Endothelial cell of umbilical vein (primary cell): ENCODE data around the gene EHD3. TPM values are rescaled to one million over a fixed set of nuclear protein-coding genes. Genes with fewer than 3 reads are reported as not detected.

Source experiments
- BruUV-seq: library from RNA; stranded (reverse); fragments of 400-500 nt; replicated peaks from 2 replicates; lab custom pipeline; 2021; lab: Mats Ljungman, UMichigan
- CTCF ChIA-PET: fragments of 300-600, 350-600 bp; sonication (Branson Sonifier 250); formaldehyde crosslinking; loops from one replicate; lab custom pipeline; 2021; ENCODE audit warnings: antibody characterized with exemption, inconsistent platforms; lab: Charles Lee
- POLR2A ChIA-PET: fragments of 300-600, 350-600 bp; sonication (Branson Sonifier 250); formaldehyde crosslinking; loops from one replicate; lab custom pipeline; 2021; ENCODE audit warnings: antibody characterized with exemption, inconsistent platforms; lab: Charles Lee
- DNase-seq: peaks from one replicate; pipeline ENCODE4 v3.0.0-alpha.2; 2011; ENCODE audit warnings: low read depth, low spot score
- FAIRE-seq: peaks from 2 replicates; lab custom pipeline; 2011; peaks lifted over from hg19 to GRCh38; lab: Jason Lieb, UNC
- H2AFZ ChIP-seq: 2 replicates; pipeline ENCODE4 v1.6.0; 2012; ENCODE audit warnings: low read depth, low read length, control low read depth, inconsistent platforms
- H3K27ac ChIP-seq: 2 replicates; pipeline ENCODE4 v1.5.1; 2011; ENCODE audit warnings: low read depth, mild to moderate bottlenecking, control low read depth, low read length, moderate library complexity; ENCODE audit not compliant: insufficient read depth
- H3K27me3 ChIP-seq, 2 experiments: 2 replicates each; pipeline versions ENCODE4 v1.6.0 to v1.6.1; 2011; ENCODE audit warnings: low read length in 2 of 2, mixed read lengths in 1 of 2; ENCODE audit not compliant: control insufficient read depth in 2 of 2, insufficient read depth in 2 of 2
- H3K36me3 ChIP-seq, 2 experiments: 2 replicates in 1 of 2; 3 replicates in 1 of 2; pipeline ENCODE4 v1.5.1; 2011; ENCODE audit warnings: low read length in 2 of 2, mild to moderate bottlenecking in 1 of 2, moderate library complexity in 1 of 2; ENCODE audit not compliant: control insufficient read depth in 2 of 2, insufficient read depth in 2 of 2; ENCODE audit errors: extremely low read depth in 1 of 2
- H3K4me1 ChIP-seq: 3 replicates; pipeline ENCODE4 v1.5.1; 2011; ENCODE audit warnings: mild to moderate bottlenecking, low read length; ENCODE audit not compliant: control insufficient read depth, insufficient read depth; ENCODE audit errors: extremely low read depth
- H3K4me2 ChIP-seq: 2 replicates; pipeline ENCODE4 v1.6.1; 2011; ENCODE audit warnings: low read length, control low read depth, mixed read lengths; ENCODE audit not compliant: insufficient read depth
- H3K4me3 ChIP-seq, 3 experiments: fragments of 200-600 bp in 1 of 3; sonication (generic), shearing (Covaris generic) in 1 of 3; replicated peaks in 1 of 3; 2 replicates each; pipeline ENCODE4 v1.5.1; 2011 to 2016; ENCODE audit warnings: control low read depth in 3 of 3, low read length in 3 of 3, mild to moderate bottlenecking in 2 of 3, inconsistent platforms in 1 of 3, low read depth in 1 of 3, moderate library complexity in 1 of 3; ENCODE audit not compliant: insufficient read depth in 1 of 3
- H3K79me2 ChIP-seq: 2 replicates; pipeline ENCODE4 v1.6.0; 2012; ENCODE audit warnings: low read length, inconsistent platforms; ENCODE audit not compliant: control insufficient read depth, insufficient read depth
- H3K9ac ChIP-seq: replicated peaks from 2 replicates; pipeline ENCODE3; 2011; ENCODE audit warnings: low read length, control low read depth; ENCODE audit not compliant: insufficient read depth; ENCODE audit errors: extremely low read depth
- H3K9me1 ChIP-seq: replicated peaks from 3 replicates; pipeline ENCODE4 v1.6.0; 2011; ENCODE audit warnings: mild to moderate bottlenecking, low read length; ENCODE audit not compliant: control insufficient read depth, insufficient read depth; ENCODE audit errors: extremely low read depth
- H3K9me3 ChIP-seq: replicated peaks from 2 replicates; pipeline ENCODE4 v1.5.1; 2012; ENCODE audit warnings: low read length, inconsistent platforms; ENCODE audit not compliant: control insufficient read depth, insufficient read depth
- H4K20me1 ChIP-seq: replicated peaks from 2 replicates; pipeline ENCODE3; 2011; ENCODE audit warnings: mild to moderate bottlenecking, low read length; ENCODE audit not compliant: control insufficient read depth, insufficient read depth; ENCODE audit errors: extremely low read depth
- EZH2 ChIP-seq: IDR thresholded peaks from 2 replicates; pipeline ENCODE4 v1.6.1; 2012; ENCODE audit warnings: borderline replicate concordance, low read depth, mild to moderate bottlenecking, moderate library complexity, low read length, inconsistent platforms; ENCODE audit not compliant: severe bottlenecking
- FOS ChIP-seq: IDR thresholded peaks from 2 replicates; pipeline ENCODE4 v1.6.1; 2011; ENCODE audit warnings: mild to moderate bottlenecking, low read length, moderate library complexity, borderline replicate concordance; ENCODE audit not compliant: insufficient read depth
- GATA2 ChIP-seq: IDR thresholded peaks from 2 replicates; pipeline ENCODE4 v1.7.0; 2011; ENCODE audit warnings: low read depth, mild to moderate bottlenecking, moderate library complexity, mixed read lengths, low read length; ENCODE audit not compliant: insufficient read length, insufficient read depth
- JUN ChIP-seq: IDR thresholded peaks from 2 replicates; pipeline ENCODE4 v1.6.1; 2011; ENCODE audit warnings: borderline replicate concordance, low read depth; ENCODE audit not compliant: insufficient read length, insufficient read depth
- MAX ChIP-seq: IDR thresholded peaks from 2 replicates; pipeline ENCODE4 v1.6.1; 2011; ENCODE audit not compliant: insufficient read depth, insufficient read length
- MYC ChIP-seq: IDR thresholded peaks from one replicate; pipeline ENCODE4 v1.6.1; 2011; ENCODE audit warnings: mild to moderate bottlenecking, low read depth, low read length
- POLR2A ChIP-seq: IDR thresholded peaks from 2 replicates; pipeline ENCODE4 v1.6.1; 2012; ENCODE audit warnings: low read depth, mild to moderate bottlenecking, control low read depth, low read length
- POLR2AphosphoS5 ChIP-seq: IDR thresholded peaks from 2 replicates; pipeline ENCODE4 v1.6.1; 2012; ENCODE audit warnings: low read depth, mild to moderate bottlenecking, control low read depth, low read length, moderate library complexity; ENCODE audit not compliant: insufficient read depth
- dilution Hi-C: fragments of 300-500 bp; cut with MboI; formaldehyde crosslinking; loops from one replicate; pipeline ENCODE4 v1.15.0; 2019; ENCODE audit warnings: low sequenced_read_pairs; ENCODE audit not compliant: extremely low pct_ligation_motif_present
- intact Hi-C: fragments of 100-400 bp; cut with micrococcal nuclease; formaldehyde crosslinking; loops from one replicate; pipeline ENCODE4 v1.10.0; 2022
- polyA plus RNA-seq, 4 experiments: library from polyadenylated mRNA; depleted of rRNA in 3 of 4; stranded (reverse) in 3 of 4; unstranded in 1 of 4; fragments of >200 nt; gene quantifications; 2 replicates each; pipeline versions ENCODE4 v1.2.1 to v1.2.3, GENCODE V29; 2011 to 2012; ENCODE audit warnings: missing spikeins in 1 of 4
- total RNA-seq: library from RNA; stranded (reverse); gene quantifications from 2 replicates; pipeline ENCODE4 v1.2.3, GENCODE V29; 2021
- TF ChIP-seq, protein P1 (sequence below), 2 donors: IDR thresholded peaks; 1 replicate in 1 of 2; 2 replicates in 1 of 2; pipeline ENCODE4 v1.5.1; 2011; ENCODE audit warnings: low read length in 2 of 2, mild to moderate bottlenecking in 2 of 2, moderate library complexity in 2 of 2, control low read depth in 1 of 2, inconsistent platforms in 1 of 2, low read depth in 1 of 2; ENCODE audit not compliant: insufficient read depth in 1 of 2; ENCODE audit errors: extremely low read depth in 1 of 2

EHD3 gene
- total and polyA plus RNA-seq, 2 donors (not counting 3 experiments of a cell fraction or from before 2014, with no cell fraction given): 6.5 to 12.1 TPM

DNA sequence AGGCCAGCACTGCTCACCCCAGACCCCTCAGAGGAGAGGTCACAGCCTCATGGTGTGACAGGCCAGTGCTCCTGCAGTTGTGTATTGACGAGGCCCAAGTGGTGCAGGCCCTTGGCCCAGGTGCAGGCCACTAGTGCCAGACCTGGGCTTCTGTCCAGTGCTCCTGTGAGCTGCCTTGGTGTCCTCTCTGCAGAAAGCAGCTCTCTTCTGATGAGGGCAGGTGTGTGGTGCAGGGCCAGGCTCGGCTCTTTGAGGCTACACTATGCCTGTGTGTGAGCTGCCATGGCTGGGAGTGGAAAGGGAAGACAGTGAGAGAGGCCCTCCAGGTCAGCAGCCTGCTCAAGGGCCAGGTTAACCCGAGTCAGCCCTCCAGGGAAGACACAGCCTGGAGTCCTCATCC is 17.1 kb downstream of the EHD3 start:
- Histone ChIP-seq H3K27me3 (no peaks in the 10 kb centered on the region), H2AFZ (no peak overlapping the region), H3K4me2 (no peak overlapping the region), H3K27ac (no peak overlapping the region), H3K9me1 (no peaks in the 10 kb centered on the region), H4K20me1 (no peaks in the 10 kb centered on the region), H3K9ac (no peak overlapping the region), H3K79me2 (no peaks in the 10 kb centered on the region), H3K9me3 (no peaks in the 10 kb centered on the region), H3K4me3 (no peak overlapping the region), H3K4me1 (no peaks in the 10 kb centered on the region), H3K36me3 (no peaks in the 10 kb centered on the region)
- BruUV-seq: no TSS peak
- DNase-seq (no peak), FAIRE-seq (no peak)
- ChIA-PET POLR2A (no interaction called here), CTCF (interaction anchor here (1.4 kb wide), 1 partner anchor 8 kb away, joined by 3 read pairs; no protein-coding TSS in a partner anchor)
- intact Hi-C loops (no loop called here), dilution Hi-C loops (no loop called here)
- no peak for TF ChIP-seq EZH2
- TF ChIP-seq GATA2: no peak
- no peak for TF ChIP-seq JUN
- TF ChIP-seq MYC: no peak
- TF ChIP-seq POLR2A: no peak
- TF ChIP-seq, protein P1, sequence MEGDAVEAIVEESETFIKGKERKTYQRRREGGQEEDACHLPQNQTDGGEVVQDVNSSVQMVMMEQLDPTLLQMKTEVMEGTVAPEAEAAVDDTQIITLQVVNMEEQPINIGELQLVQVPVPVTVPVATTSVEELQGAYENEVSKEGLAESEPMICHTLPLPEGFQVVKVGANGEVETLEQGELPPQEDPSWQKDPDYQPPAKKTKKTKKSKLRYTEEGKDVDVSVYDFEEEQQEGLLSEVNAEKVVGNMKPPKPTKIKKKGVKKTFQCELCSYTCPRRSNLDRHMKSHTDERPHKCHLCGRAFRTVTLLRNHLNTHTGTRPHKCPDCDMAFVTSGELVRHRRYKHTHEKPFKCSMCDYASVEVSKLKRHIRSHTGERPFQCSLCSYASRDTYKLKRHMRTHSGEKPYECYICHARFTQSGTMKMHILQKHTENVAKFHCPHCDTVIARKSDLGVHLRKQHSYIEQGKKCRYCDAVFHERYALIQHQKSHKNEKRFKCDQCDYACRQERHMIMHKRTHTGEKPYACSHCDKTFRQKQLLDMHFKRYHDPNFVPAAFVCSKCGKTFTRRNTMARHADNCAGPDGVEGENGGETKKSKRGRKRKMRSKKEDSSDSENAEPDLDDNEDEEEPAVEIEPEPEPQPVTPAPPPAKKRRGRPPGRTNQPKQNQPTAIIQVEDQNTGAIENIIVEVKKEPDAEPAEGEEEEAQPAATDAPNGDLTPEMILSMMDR (IDR thresholded peaks at IDR 0.05; ENCODE audit: extremely low read depth in 1 of 2, insufficient read depth in 1 of 2, low read depth in 1 of 2, low read length in 2 of 2): no peak
- TF ChIP-seq MAX: no peak
- TF ChIP-seq FOS: no peak
- no peak for TF ChIP-seq POLR2AphosphoS5
